Hematopoietic multipotent progenitor cell treated with erythropoietin and hydrocortisone succinate and interleukin-3 and kit ligand, for 8 days (in vitro differentiated cells): ENCODE data around the gene NKX1-2.

Source experiments
- DNase-seq: peaks from one replicate; pipeline ENCODE4 v3.0.0-alpha.2; 2015

NKX1-2 gene

GRCh38 chr10:124414076-124414475 is 35.8 kb downstream of the NKX1-2 start:
- DNase-seq: no peak

DNA sequence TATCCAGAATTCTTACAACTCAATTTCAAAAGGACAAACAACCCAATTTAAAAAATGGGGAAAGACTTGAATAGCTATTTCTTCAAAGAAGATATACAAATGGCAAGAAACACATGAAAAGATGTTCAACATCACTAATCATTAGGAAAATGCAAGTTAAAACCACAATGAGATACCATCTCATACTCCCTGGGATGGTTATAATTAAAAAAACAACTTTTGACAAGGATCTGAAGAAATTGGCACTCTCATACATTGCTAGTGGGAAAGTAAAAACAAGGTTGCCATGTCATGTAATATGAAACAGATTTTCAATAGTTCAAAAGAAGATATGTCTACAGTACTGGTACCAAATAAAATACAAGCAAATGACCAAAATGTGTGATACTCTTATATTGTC is 40.1 kb downstream of the NKX1-2 start:
- DNase-seq: no peak

GRCh38 chr10:124408357-124408756 is 41.5 kb downstream of the NKX1-2 start:
- DNase-seq: no peak

GRCh38 chr10:124407456-124407855 is 42.4 kb downstream of the NKX1-2 start:
- no peak for DNase-seq

- peak; percentile 95 for DNase-seq
Measured at GRCh38 chr10:124403548-124403947, 46.3 kb downstream of the NKX1-2 start.

- no peak for DNase-seq
Measured at GRCh38 chr10:124402273-124402672, 47.6 kb downstream of the NKX1-2 start.

- DNase-seq: no peak
Measured at GRCh38 chr10:124401633-124402032, 48.2 kb downstream of the NKX1-2 start.
